Measurements from ENCODE around the gene SIRT5. TPM values are rescaled to one million over a fixed set of nuclear protein-coding genes. Genes with fewer than 3 reads are reported as not detected.
A peak's percentile ranks its signal among the peaks of the same experiment; 100 is the strongest.

SIRT5 gene
- 21.1 to 23.6 TPM (median 21.5 TPM) in 3 replicates for total RNA-seq

GRCh38 chr6:13574571-13575376 lies at the start of gene SIRT5:
SIRT5 (plus strand) TSS chr6:13574601; CDS start chr6:13584111, 9,510 bp downstream.
- Mint-ChIP-seq H3K4me1 (peaks cover 12% of the 10 kb centered on the region), H3K4me3 (peak within 1 kb of the TSS; percentile 85), H3K9me3 (peaks cover 20% of the 10 kb centered on the region), H3K27ac (peak within 1 kb of the TSS; percentile 98), H3K36me3 (peaks cover 15% of the 10 kb centered on the region), H3K27me3 (ENCODE audit: low read depth) (no peaks in the 10 kb centered on the region)
- TF ChIP-seq CTCF (IDR thresholded peaks at IDR 0.05; ENCODE audit: unreplicated experiment) = no peak
- DNase-seq (ENCODE audit: low spot score in 2 of 2, unreplicated experiment in 2 of 2) = peak; percentile 53 to 79

- no peak for TF ChIP-seq CTCF (IDR thresholded peaks at IDR 0.05; ENCODE audit: unreplicated experiment)
- DNase-seq (ENCODE audit: low spot score in 2 of 2, unreplicated experiment in 2 of 2) = no peak
- no peaks in the 10 kb centered on the region for H3K36me3 Mint-ChIP-seq
- no peak overlapping the region for H3K4me3 Mint-ChIP-seq
- no peak overlapping the region for H3K27ac Mint-ChIP-seq
- H3K9me3 Mint-ChIP-seq = peaks cover 7% of the 10 kb centered on the region
- no peaks in the 10 kb centered on the region for H3K27me3 Mint-ChIP-seq (ENCODE audit: low read depth)
- H3K4me1 Mint-ChIP-seq = peaks cover 6% of the 10 kb centered on the region
Measured at GRCh38 chr6:13524801-13525508, 49.4 kb upstream of the SIRT5 start.

- no peaks in the 10 kb centered on the region for H3K27me3 Mint-ChIP-seq (ENCODE audit: low read depth)
- TF ChIP-seq CTCF (IDR thresholded peaks at IDR 0.05; ENCODE audit: unreplicated experiment) = no peak
- H3K27ac Mint-ChIP-seq = no peak overlapping the region
- no peaks in the 10 kb centered on the region for H3K36me3 Mint-ChIP-seq
- no peak for DNase-seq (ENCODE audit: low spot score in 2 of 2, unreplicated experiment in 2 of 2)
- H3K9me3 Mint-ChIP-seq = no peaks in the 10 kb centered on the region
- no peak overlapping the region for H3K4me3 Mint-ChIP-seq
- H3K4me1 Mint-ChIP-seq = peaks cover 10% of the 10 kb centered on the region
Measured at GRCh38 chr6:13526357-13526726, 48.1 kb upstream of the SIRT5 start.

GRCh38 chr6:13526727-13527670 lies 47.4 kb upstream of the SIRT5 start:
- Mint-ChIP-seq H3K27me3 (ENCODE audit: low read depth) (no peaks in the 10 kb centered on the region), H3K9me3 (no peaks in the 10 kb centered on the region), H3K36me3 (no peaks in the 10 kb centered on the region), H3K4me1 (peaks cover 13% of the 10 kb centered on the region), H3K4me3 (no peak overlapping the region), H3K27ac (no peak overlapping the region)
- DNase-seq (ENCODE audit: low spot score in 2 of 2, unreplicated experiment in 2 of 2) = no peak
- TF ChIP-seq CTCF (IDR thresholded peaks at IDR 0.05; ENCODE audit: unreplicated experiment) = no peak

GRCh38 chr6:13527671-13528056 lies 46.7 kb upstream of the SIRT5 start:
- no peak for TF ChIP-seq CTCF (IDR thresholded peaks at IDR 0.05; ENCODE audit: unreplicated experiment)
- no peak overlapping the region for H3K27ac Mint-ChIP-seq
- H3K4me3 Mint-ChIP-seq = no peak overlapping the region
- DNase-seq (ENCODE audit: low spot score in 2 of 2, unreplicated experiment in 2 of 2) = no peak
- H3K9me3 Mint-ChIP-seq = no peaks in the 10 kb centered on the region
- peaks cover 15% of the 10 kb centered on the region for H3K4me1 Mint-ChIP-seq
- H3K36me3 Mint-ChIP-seq = no peaks in the 10 kb centered on the region
- no peaks in the 10 kb centered on the region for H3K27me3 Mint-ChIP-seq (ENCODE audit: low read depth)

Measured in mesothelial cell of epicardium (in vitro differentiated cells).